Activated naive CD8-positive, alpha-beta T cell treated with anti-CD3 and anti-CD28 coated beads, Interleukin-2, amount 50 U/mL, for 16 hours (primary cell): ENCODE data around the gene MAMLD1.

ENCODE experiments used
- DNase-seq: peaks from one replicate; pipeline ENCODE4 v3.0.0-alpha.2; 2020; ENCODE audit warnings: low read depth, low spot score

MAMLD1 gene

DNA sequence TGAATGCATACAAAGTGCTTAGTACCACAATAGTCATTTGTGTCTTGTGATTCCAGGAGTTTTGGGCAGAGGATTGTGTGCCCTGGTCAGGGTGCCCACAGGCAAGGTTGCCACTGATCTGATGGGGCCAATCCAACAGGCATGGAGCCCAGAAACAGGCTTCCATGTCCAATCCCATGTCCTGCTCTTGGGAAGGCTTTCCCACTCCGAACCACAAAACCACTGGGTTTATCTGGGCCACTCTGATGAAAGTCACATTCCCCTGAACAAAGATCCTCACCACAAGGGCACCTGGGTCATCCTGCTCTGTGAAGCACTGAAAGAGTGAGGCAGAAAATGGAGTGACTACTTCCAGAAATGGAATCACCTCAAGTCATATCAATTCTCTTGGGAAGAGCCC, 96.9 kb downstream of the MAMLD1 start:
- DNase-seq, result no peak

DNA sequence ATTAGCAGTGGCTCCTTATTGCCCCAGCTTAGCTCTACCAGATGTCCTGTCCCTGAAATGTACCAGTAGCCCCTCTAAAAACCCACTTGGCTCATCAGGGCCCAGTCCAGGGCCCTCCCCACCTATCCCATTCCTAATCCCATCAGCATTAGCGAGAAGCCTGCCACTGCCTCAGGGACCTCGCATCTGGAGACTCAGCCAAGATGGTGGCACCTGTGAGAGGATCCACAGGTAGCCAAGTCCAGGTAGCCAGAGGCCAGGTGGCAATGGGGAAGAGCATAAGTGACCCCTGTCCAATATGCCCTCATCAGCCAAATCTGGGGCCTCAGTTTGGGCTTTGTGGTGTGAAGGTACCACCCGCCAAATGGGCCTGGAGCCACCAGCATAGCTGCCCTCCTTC, 97.7 kb downstream of the MAMLD1 start:
- DNase-seq, result no peak

DNA sequence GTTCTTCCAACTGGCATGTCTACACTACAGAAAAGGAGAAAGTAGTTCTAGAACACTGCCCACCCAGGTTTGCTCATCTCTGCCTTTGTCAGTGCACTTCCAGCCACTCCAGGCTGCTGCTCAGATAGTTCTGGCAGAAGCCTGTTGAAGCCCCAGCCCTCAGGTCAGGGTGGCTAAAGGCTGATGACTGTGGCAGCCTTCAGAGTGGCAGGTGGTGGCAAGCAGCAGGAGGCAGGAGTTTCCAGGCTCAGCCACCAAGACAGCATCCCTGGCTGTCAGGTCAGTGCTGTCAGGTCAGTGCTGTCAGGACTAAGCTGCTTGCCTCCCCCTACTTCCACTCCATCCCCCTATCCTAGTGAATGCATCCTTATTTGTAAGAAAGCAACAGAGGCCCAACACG, 100.4 kb downstream of the MAMLD1 start:
- DNase-seq, result no peak

DNA sequence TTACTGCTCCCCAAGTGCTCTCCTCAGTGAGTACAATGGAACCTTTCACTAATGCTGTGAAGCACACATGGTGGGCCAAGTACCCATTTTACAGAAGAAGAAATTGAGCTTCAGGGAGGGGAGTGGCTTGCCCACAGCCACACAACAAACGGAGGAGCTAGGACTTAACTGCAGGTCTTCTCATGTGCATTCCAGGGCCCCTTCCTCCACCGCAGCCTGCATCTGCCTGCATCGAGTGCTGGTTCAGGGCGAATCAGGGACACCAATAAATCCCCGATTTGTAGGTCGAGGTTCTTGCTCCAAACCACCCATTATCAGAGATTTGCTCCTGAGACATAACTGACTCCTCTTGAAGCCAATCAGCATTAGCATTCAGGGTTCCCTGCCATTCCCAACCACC, 100.9 kb downstream of the MAMLD1 start:
- no peak for DNase-seq

DNA sequence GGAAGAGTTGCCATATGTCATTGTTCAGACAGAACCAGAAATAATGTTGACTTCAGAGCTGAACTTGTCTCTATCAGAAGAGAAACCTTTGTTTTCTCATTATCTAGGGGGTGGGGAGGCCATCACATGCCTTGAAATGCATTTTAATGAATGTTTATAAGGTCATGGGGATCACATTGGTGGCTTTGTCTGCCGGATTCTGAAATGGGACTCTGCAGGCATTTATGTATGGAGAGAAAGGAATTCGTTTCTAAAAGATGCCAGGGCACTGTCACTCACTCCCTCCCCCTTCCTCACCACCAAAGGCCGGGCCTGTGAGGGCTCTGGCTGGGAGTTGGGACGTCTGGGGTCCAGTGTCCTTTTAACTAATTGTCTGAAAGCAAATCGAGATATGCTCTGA, 102.2 kb downstream of the MAMLD1 start:
- no peak for DNase-seq

DNA sequence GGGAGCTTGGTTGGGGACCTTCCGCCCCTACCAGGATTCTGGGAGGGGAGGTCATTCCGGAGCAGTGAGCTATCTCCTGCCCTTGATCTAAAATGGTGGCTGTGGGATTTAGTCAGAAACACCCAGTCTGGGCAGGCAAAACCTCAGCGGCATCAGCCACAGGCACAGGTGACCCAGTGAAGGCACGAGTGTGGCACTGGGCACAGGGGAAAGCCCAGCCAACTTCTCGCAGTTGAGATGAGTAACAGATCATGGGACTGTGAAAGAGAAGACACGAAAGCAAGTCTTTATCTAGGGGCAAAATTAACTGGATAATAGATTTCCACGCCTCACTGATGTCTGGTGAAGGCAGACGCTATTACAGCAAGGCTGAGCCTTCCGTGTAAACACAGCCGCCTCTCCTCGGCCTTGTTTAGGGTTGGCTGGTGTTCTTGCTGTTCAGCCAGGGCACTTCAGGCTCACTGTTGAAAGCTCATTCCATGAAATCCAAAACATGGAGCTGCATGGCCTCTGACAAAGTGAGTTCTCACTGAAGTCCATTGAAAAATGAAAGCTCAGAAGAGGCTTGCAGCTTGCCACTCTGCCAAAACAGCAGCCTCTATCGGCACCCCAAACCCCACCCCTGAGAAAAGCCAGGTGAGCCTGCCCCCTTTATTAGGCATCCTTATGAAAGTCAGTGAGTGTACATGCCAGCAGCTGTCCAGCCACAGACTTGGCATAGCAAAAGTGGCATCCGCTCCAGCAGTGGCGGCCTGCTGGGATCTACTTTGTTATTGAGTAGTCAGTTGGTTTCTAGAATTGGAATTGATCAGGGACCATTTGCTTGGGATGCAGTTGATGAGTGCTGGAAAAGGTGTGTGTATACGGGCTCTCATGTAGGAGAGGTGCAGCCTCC, 103.0 kb downstream of the MAMLD1 start:
- no peak for DNase-seq

DNA sequence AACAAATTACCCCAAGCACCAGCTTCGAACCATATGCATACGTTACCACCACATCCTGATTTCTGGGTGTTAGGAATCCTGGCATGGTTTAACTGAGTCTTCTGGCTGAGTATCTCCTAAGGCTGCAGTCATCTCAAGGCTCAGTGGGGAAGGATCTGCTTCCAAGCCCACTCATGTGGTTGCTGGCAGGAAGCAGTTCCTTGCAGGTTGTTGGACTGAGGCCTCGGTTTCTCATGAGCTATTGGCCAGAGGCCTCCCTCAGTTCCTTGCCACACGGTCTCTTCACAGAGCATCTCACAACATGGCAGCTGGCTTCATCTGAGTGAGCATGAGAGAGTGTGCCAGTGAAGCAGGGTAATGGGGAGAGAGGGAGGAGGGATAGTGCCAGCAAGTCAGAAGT, 109.2 kb downstream of the MAMLD1 start:
- no peak for DNase-seq

DNA sequence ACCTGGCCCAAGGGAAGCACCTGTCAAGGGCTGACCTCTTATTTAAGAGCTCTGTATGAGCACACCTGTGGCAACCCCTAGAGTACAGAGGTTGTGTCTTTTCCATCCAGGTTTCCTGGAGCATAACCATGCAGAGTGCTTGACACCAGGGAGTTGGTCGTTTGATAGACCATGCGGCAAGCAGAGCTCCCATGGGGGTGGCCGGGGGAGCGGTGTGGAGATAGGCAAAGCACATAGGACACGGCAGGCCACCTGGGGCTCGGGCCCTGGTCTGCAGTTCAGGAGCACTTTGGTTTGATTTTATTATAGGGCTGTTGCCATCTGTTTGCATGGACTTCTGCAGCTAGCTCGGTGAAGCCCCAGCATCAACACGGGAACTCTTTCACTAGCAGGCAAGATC, 110.3 kb downstream of the MAMLD1 start:
- DNase-seq, result no peak

DNA sequence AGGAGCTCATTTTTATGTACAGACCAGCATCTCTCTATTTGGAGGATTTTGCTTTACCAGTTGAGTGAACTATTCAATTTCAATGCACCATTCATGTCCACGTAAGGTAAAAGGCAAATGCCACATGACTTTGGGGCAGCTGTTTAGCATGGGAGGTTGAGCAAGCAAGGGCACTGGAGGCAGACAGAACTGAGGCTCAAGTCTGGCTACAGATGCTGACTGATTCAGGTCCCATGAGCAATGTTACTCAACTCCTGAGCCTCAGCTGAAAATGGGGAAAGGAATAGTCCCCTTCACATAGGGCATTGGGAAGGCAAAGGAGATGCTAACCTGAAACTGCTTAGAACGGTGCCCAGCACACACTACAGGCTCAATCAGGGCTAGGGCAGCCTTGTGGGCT, 112.3 kb downstream of the MAMLD1 start:
- no peak for DNase-seq

DNA sequence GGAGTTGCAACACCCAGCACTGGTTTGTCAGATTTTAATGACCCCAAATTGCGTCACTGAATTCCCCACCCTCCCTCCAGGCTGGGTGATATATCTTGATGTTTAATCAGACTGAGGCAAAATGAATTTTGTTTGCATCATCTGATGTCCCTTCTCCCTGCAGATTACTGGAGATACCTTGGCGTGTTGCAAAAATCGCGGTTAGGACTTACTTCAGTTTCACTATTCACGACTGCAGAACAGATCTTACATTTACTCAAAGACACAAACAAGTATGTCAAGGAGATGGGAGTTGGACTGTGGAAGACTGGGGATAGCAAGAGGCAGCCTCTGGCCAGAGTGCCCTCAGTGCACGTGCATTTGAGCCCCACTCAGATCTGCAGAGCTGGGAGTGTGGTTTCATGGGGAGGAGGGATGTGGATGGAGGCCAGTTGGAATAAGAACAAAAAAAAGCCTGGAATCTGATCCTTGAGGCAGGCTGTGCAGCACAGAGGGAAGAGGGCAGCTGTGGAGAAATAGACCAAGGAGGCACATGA, 113.1 kb downstream of the MAMLD1 start:
- DNase-seq, result no peak

DNA sequence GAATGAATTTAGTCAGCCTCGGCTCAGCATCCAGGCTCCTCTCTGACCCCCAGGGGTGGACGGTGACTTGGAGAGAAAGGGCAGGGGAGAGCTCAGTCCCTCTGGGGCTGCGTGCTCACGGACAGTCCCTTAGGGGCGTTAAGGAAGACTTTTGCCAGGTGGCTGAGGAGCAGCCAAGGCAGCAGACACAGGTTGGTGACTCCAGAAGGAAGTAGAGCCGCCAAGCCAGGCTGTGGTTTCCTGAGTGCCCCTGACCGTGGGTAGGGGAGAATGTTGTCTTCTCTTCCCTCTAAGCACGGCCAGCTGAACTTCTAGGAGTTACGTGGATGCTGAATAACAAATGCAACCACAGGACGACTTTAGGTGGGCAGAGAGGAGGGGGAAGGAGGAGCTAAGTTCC, 114.3 kb downstream of the MAMLD1 start:
- DNase-seq, result no peak

DNA sequence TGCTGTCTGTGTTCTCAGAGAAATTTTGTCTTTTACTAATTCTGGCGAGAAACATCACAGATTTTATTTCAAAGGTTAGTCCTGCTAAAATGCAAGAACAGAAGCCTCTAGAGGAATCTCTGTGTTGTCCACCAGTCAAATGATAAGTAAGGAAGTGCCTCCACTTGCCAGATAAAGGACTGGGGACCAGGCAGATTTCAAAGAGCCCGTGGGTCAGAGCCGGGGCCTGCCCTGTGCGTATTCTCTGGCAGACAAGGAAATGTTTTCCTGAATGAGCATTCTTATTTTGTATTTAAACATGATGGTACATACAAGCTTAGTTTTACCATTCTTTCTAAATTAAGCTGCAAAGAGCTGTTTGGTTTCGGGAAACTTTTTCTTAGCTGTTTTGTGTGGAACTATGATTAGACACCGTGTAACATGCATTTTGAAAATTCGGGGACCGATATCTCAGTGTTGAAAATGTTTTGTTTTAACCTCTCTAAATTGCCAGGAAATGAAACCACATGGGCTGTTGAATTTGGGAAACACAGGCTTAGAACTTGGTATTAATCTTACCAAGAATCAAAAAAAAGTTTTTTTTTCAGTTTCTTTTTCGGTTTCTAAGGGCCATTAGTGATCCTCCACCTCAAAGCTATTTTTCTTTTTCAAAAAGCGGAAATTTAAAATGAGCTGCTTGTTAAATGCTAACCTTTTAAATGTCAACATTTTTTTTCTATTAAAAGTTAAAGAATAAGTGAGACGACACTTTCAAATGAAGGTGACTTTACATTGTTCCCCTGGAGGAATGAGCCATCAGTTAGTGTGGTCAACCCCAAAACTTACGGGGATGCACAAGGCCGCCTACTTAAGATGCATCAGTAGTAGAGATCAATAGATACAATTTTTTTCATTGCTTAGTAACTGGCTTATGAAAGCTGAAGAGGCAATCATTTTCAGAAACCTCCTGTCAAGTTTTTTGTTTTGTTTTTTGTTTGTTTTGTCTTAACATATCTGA, 115.7 kb downstream of the MAMLD1 start:
- DNase-seq, result no peak

DNA sequence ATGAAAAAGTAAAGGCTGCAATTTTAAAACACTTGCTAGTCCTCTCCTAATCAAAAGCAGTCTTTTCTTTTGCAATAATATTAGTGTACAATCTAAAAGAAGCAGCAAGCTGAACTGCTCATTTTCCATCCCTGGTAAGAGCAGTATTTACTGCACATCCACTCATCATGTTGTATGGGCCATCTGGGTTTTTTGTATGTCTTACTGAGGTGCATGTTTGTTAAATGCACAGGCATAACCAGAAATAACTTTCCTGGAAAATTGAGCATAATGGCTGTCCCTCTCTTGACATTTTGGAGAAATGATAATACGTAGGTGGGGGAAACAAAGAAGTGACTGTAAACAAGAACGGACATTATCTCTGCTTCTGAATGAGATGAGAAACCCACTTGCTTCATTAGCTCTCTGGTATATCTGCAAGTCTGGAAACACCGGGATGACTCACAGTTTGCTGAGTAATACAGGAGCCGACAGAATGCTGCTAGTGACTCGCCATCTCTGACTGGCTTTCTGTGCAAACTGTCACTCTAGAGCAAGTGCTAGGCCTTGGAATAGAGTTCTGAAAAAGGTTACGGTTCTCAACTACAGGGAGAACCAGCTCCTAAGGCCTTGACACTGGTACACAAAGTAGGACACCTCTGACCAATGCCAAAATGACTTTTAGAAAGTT, 119.6 kb downstream of the MAMLD1 start:
- DNase-seq, result peak; percentile 3

DNA sequence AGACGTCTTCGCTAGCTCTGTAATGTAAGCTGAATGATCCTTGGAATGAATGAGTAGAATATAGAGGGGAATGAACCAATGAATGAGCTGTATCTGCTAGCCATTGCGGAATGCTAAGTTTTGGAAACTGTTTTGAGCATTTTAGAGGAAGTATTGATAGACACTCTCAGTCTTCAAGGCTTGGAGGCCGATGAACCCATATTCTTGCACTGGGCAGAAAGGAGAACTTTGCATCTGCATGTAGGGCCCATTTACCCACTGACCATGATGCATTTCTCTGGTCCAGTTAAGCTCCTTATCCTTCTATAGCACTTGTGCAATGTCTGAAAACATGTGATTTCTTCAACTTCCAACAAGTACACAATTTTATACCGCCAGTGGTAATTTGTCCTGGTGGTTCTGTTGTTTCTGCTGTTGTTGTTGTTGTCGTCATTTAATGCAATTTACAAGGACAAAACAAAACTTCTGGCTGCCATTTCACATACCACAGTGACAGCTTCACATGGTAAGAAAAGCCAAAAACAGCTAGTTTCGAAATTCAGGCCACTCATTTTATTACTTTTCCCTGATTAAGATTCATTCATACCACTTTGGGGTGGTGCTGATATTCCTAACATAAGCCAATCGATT, 120.4 kb downstream of the MAMLD1 start:
- DNase-seq, result no peak

DNA sequence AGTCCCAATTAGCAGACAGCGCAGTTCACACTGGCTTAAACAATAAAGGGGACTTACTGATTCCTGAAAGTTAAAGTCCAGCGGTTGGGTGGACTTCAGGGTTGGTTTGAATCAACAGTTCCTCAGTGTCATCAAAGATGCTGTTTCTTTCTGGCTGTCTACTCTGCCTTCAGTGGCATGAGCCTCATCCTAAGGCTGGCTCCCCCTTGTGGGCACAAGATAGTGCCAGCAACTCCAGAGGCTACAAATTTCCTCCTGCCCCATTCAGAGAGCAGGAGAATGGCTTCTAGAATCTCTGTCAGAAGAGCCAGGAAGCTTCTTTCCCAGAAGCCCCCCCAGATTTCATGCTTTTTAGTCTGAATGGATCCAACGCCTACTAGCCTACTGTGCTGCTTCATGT, 122.9 kb downstream of the MAMLD1 start:
- DNase-seq, result no peak

DNA sequence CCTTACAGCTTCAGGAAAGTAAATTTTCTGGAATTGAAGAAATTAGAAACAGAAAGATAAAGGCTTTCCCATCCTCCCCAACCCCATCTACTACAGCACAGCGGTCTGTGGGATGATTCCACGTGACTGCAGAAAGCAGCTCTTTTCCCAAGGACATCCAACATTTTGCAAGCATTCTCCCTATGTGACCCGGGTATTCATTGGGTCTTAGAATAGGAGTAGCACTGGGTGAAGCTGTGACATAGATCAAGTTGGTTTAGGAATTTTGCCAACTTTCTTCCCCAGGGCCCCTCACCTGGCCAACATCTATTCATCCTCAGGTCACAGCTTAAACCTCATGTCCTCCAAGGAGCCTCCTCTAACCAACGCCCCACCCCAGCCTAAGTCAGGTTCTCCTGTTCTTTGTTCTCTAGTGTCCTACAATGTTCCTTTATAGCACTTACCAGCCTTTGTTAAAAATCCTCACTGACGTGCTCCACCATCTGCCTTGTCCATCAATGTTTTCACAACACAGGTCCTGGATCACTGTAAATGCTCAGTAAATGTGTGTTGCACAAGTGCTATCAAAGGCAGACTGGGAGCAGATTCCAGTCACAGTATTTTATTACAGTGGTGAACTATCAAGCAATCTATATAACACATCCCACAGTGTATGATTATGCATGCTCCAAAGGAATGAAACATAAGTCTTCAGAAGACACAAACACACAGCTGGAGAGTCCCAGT, 124.4 kb downstream of the MAMLD1 start:
- no peak for DNase-seq

DNA sequence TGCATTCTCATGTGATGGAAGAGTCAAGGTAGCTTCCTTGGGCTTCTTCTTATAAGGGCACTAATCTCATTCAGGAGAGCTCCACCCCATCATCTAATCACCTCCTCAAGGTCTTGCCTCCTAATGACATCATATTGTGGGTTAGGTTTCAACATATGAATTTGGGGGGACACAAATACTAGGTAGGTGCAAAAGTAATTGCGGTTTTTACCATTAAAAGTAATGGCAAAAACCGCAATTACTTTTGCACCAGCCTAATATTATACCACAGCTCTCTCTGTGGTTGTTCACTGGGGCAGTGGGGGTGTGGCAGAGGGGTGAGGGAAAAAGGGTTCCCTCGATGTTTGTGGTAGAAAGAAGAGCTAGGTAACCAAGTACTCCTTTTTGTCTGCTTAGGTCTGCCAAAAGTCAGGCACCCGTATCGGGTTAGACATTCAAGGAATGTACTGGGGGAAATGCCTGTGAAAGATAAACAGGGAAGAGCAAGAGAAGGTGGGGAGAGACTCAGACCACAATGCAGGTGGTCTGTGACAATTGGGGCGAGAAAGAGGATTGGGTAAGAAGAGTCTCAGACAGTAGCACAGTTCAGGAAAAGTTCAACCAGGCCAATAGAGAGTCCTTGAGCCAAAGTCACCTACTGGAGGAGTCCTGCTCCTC, 126.4 kb downstream of the MAMLD1 start:
- no peak for DNase-seq

DNA sequence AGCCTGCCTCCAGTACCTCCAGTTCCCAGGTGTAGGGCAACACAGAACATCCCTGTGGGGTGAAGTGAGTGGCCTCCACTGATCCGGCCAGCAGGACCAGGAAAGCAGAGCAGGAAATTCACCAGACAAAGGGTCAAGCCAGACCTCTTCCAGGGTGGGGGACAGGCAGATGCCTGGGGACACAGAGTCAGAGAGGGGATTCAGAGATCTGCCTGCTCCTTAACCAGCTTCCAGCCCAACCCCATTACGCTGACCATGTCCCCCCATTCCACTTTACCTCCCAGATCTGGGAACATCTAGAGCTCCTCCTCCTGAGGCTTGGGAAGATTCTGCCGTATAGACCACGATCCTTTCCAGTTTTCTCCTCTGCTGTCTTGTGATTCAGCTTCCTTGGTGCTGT, 132.4 kb downstream of the MAMLD1 start:
- DNase-seq, result no peak

DNA sequence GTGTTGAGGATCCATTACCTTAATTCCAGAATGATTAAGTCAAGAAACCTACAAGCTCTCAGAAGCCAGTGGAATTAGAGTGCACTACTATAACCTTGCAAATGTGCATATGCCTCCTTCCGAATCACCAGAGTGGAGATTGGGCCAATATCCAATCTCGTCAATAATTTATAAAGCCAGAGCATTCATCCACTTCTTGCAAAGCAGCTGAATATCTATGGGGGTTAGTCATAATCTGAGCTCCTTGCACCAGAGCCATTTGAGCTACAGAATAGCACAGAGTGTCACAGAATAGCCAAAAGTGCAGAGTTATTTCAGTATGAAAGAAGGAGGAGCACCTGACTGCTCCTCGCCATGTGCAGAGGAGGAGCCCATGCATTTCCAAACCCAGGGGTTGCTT, 136.1 kb downstream of the MAMLD1 start:
- DNase-seq, result no peak

DNA sequence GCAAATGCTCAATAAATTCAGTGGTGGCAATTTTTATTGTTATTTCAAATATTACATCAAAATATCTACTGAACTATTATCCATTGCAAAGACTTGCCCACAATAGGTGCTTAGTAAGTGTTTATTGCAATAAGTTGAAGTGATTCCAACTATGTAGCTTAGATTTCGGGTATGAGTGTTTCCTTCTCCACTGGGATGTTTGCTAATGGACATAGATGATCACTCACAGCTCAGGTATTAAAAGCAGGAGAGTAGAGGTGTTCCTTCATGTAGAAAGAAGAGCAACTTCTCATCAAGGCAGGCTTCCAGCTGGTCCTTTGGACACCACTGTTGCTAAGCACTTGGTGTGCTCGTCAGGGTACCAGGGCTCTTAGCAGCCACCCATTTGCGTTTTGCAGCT, 139.0 kb downstream of the MAMLD1 start:
- DNase-seq, result no peak
